Mesothelial cell of epicardium (in vitro differentiated cells): ENCODE results near the gene ZNF555. TPM values are rescaled to one million over a fixed set of nuclear protein-coding genes. Genes with fewer than 3 reads are reported as not detected.

ENCODE experiments used
- DNase-seq, 2 experiments: peaks; one replicate each; pipeline ENCODE4 v3.0.0; 2021; ENCODE audit warnings: low spot score in 2 of 2; ENCODE audit not compliant: unreplicated experiment in 2 of 2
- H3K27ac Mint-ChIP-seq: 2 replicates; pipeline ENCODE4 v1.8.0; 2021; ENCODE audit warnings: mixed read lengths
- H3K27me3 Mint-ChIP-seq: 2 replicates; pipeline ENCODE4 v1.8.0; 2021; ENCODE audit warnings: low read depth, mixed read lengths
- H3K36me3 Mint-ChIP-seq: 2 replicates; pipeline ENCODE4 v1.8.0; 2021; ENCODE audit warnings: mixed read lengths
- H3K4me1 Mint-ChIP-seq: 2 replicates; pipeline ENCODE4 v1.8.0; 2021; ENCODE audit warnings: mixed read lengths
- H3K4me3 Mint-ChIP-seq: 2 replicates; pipeline ENCODE4 v1.8.0; 2021; ENCODE audit warnings: mild to moderate bottlenecking, moderate library complexity, mixed read lengths
- H3K9me3 Mint-ChIP-seq: 2 replicates; pipeline ENCODE4 v1.8.0; 2021; ENCODE audit warnings: mixed read lengths
- CTCF ChIP-seq: fragments of 200-600 bp; sonication (generic); IDR thresholded peaks from one replicate; pipeline ENCODE4 v1.5.0; 2021; ENCODE audit warnings: antibody characterized with exemption; ENCODE audit not compliant: unreplicated experiment
- total RNA-seq: library from RNA; stranded (reverse); gene quantifications from 3 replicates; pipeline ENCODE4 v1.2.1, GENCODE V29; 2021

The ZNF555 gene
- total RNA-seq, 1 donor from 2014 or later: 10.6 TPM

GRCh38 chr19:2819540-2820111 lies 21.6 kb upstream of the ZNF555 start, which contains the start of gene ZNF554:
Gene ZNF554, plus strand, starts transcription at chr19:2819868. Its CDS starts 204 bp downstream, at chr19:2820072.
- peak; percentile 99 for DNase-seq
- Mint-ChIP-seq H3K27ac (peak within 1 kb of the TSS; percentile 85), H3K4me1 (peaks cover 3% of the 10 kb centered on the region), H3K36me3 (peaks cover 6% of the 10 kb centered on the region), H3K9me3 (no peaks in the 10 kb centered on the region), H3K4me3 (peak within 1 kb of the TSS; percentile 93), H3K27me3 (no peaks in the 10 kb centered on the region)
- TF ChIP-seq CTCF: peak; percentile 93

GRCh38 chr19:2820112-2820702 lies 21.1 kb upstream of the ZNF555 start:
- Mint-ChIP-seq H3K27ac (peak overlapping the region; percentile 85), H3K4me1 (peaks cover 3% of the 10 kb centered on the region), H3K27me3 (no peaks in the 10 kb centered on the region), H3K36me3 (peaks cover 9% of the 10 kb centered on the region), H3K9me3 (no peaks in the 10 kb centered on the region), H3K4me3 (peak overlapping the region; percentile 93)
- no peak for TF ChIP-seq CTCF
- peak in 1 of 2 experiments; percentile 55 for DNase-seq

GRCh38 chr19:2822846-2823245 lies 18.4 kb upstream of the ZNF555 start:
- no peak overlapping the region for H3K27ac Mint-ChIP-seq
- TF ChIP-seq CTCF: no peak
- H3K36me3 Mint-ChIP-seq: peaks cover 29% of the 10 kb centered on the region
- DNase-seq: no peak
- H3K27me3 Mint-ChIP-seq: no peaks in the 10 kb centered on the region
- peaks cover 8% of the 10 kb centered on the region for H3K9me3 Mint-ChIP-seq
- no peak overlapping the region for H3K4me3 Mint-ChIP-seq
- peaks cover 3% of the 10 kb centered on the region for H3K4me1 Mint-ChIP-seq

GRCh38 chr19:2823646-2824045 lies 17.6 kb upstream of the ZNF555 start:
- H3K27me3 Mint-ChIP-seq: no peaks in the 10 kb centered on the region
- DNase-seq: no peak
- peaks cover 37% of the 10 kb centered on the region for H3K36me3 Mint-ChIP-seq
- H3K27ac Mint-ChIP-seq: no peak overlapping the region
- TF ChIP-seq CTCF: no peak
- H3K9me3 Mint-ChIP-seq: peaks cover 15% of the 10 kb centered on the region
- peaks cover 3% of the 10 kb centered on the region for H3K4me1 Mint-ChIP-seq
- no peak overlapping the region for H3K4me3 Mint-ChIP-seq

- TF ChIP-seq CTCF: no peak
- peaks cover 3% of the 10 kb centered on the region for H3K4me1 Mint-ChIP-seq
- peaks cover 16% of the 10 kb centered on the region for H3K9me3 Mint-ChIP-seq
- H3K27me3 Mint-ChIP-seq: no peaks in the 10 kb centered on the region
- H3K4me3 Mint-ChIP-seq: no peak overlapping the region
- no peak for DNase-seq
- peaks cover 42% of the 10 kb centered on the region for H3K36me3 Mint-ChIP-seq
- no peak overlapping the region for H3K27ac Mint-ChIP-seq
These were observed 17.1 kb upstream of the ZNF555 start for GRCh38 chr19:2824129-2824528.
